Measurements from ENCODE around the gene DNAH14. TPM values are rescaled to one million over a fixed set of nuclear protein-coding genes. Genes with fewer than 3 reads are reported as not detected.

DNAH14 gene
- polyA plus RNA-seq, 2 of the 4 experiments (the other 2 are of a cell fraction) = 15.9 to 35.8 TPM

- Histone ChIP-seq H3K4me2 (no peak overlapping the region), H3K4me1 (no peaks in the 10 kb centered on the region), H3K4me3 (no peak overlapping the region), H3K27ac (no peak overlapping the region), H3K9me3 (no peaks in the 10 kb centered on the region)
- ATAC-seq (no peak), FAIRE-seq (no peak), DNase-seq (ENCODE audit: low read depth in 1 of 2, low spot score in 1 of 2) (no peak)
- TF ChIP-seq CEBPB (IDR thresholded peaks at IDR 0.05) = peak; percentile 69 to 81; a peak in 3 of 4 replicates
- TF ChIP-seq KDM1A (IDR thresholded peaks at IDR 0.05; ENCODE audit: low read depth) = no peak
- CTCF ChIA-PET = no interaction called here
- POLR2A ChIA-PET = no interaction called here
- 77% methylated on average over 6 of the region's 6 CpGs for WGBS (ENCODE audit: missing lambda C conversion rate)
These were observed 435.0 kb downstream of the DNAH14 start for GRCh38 chr1:225364439-225364838.

- Histone ChIP-seq H3K4me2 (no peak overlapping the region), H3K4me1 (no peaks in the 10 kb centered on the region), H3K27ac (no peak overlapping the region), H3K9me3 (no peaks in the 10 kb centered on the region), H3K4me3 (no peak overlapping the region)
- DNase-seq (ENCODE audit: low read depth in 1 of 2, low spot score in 1 of 2) = no peak
- no peak for ATAC-seq
- ChIA-PET POLR2A (no interaction called here), CTCF (no interaction called here)
- FAIRE-seq = no peak
- TF ChIP-seq MAFK (IDR thresholded peaks at IDR 0.05; ENCODE audit: partially characterized antibody) = peak; percentile 77
- TF ChIP-seq BCL3 (IDR thresholded peaks at IDR 0.05) = no peak
- TF ChIP-seq JUNB (IDR thresholded peaks at IDR 0.05) = no peak
These were observed 436.5 kb downstream of the DNAH14 start for GRCh38 chr1:225366018-225366417.

- H3K9me3 ChIP-seq = no peaks in the 10 kb centered on the region
- no peak overlapping the region for H3K27ac ChIP-seq
- no peak overlapping the region for H3K4me3 ChIP-seq
- POLR2A ChIA-PET = no interaction called here
- H3K4me1 ChIP-seq = no peaks in the 10 kb centered on the region
- no peak for DNase-seq (ENCODE audit: low read depth in 1 of 2, low spot score in 1 of 2)
- WGBS (ENCODE audit: missing lambda C conversion rate) = 8% methylated on average over 1 of the region's 1 CpG
- TF ChIP-seq BCL3 (IDR thresholded peaks at IDR 0.05) (no peak), HES2 (IDR thresholded peaks at IDR 0.05) (no peak)
- FAIRE-seq = no peak
- no peak overlapping the region for H3K4me2 ChIP-seq
- CTCF ChIA-PET = no interaction called here
- ATAC-seq = no peak; a peak in 1 of 6 replicates
These were observed 437.1 kb downstream of the DNAH14 start for GRCh38 chr1:225366552-225366951.

GRCh38 chr1:225368036-225368552, 438.6 kb downstream of the DNAH14 start:
- no peaks in the 10 kb centered on the region for H3K4me1 ChIP-seq
- ATAC-seq (no peak), DNase-seq (ENCODE audit: low read depth in 1 of 2, low spot score in 1 of 2) (no peak), FAIRE-seq (no peak)
- H3K27ac ChIP-seq = no peak overlapping the region
- ChIA-PET CTCF (interaction anchor here (1.3 kb wide), 1 partner anchor 15 kb away, joined by 3 read pairs; no protein-coding TSS in a partner anchor), POLR2A (no interaction called here)
- no peak overlapping the region for H3K4me2 ChIP-seq
- H3K9me3 ChIP-seq = no peaks in the 10 kb centered on the region
- TF ChIP-seq JUNB (IDR thresholded peaks at IDR 0.05) (no peak), EHMT2 (IDR thresholded peaks at IDR 0.05; ENCODE audit: low read depth) (no peak), KDM1A (IDR thresholded peaks at IDR 0.05; ENCODE audit: low read depth) (no peak), CBX8 (IDR thresholded peaks at IDR 0.05) (no peak), MAX (IDR thresholded peaks at IDR 0.05) (no peak), CHD2 (IDR thresholded peaks at IDR 0.05; ENCODE audit: low read length, partially characterized antibody) (no peak), CTCF (IDR thresholded peaks at IDR 0.05) (no peak), ZSCAN20 (CRISPR knock-in tag; IDR thresholded peaks at IDR 0.05) (no peak), HOXB13 (CRISPR knock-in tag; IDR thresholded peaks at IDR 0.05; ENCODE audit: low read depth) (no peak), HOXB5 (CRISPR knock-in tag; IDR thresholded peaks at IDR 0.05) (no peak), NFE2L2 (conservative IDR thresholded peaks at IDR 0.05; ENCODE audit: low read length) (no peak), BHLHE40 (IDR thresholded peaks at IDR 0.05; ENCODE audit: low read depth, low read length) (no peak)
- no peak overlapping the region for H3K4me3 ChIP-seq
- 56% methylated on average over 3 of the region's 3 CpGs for WGBS (ENCODE audit: missing lambda C conversion rate)

Measured in A549 (cell line).